GM12892 (cell line): ENCODE data around the gene ATP1A1.
A peak's percentile ranks its signal among the peaks of the same experiment; 100 is the strongest.

Source experiments
- POLR2A ChIP-seq: IDR thresholded peaks from 2 replicates; pipeline ENCODE4 v1.6.1; 2011; ENCODE audit warnings: low read depth, low read length, control low read depth
- POLR2AphosphoS5 ChIP-seq: IDR thresholded peaks from 2 replicates; pipeline ENCODE4 v1.6.1; 2011; ENCODE audit warnings: low read depth, low read length, control low read depth

DNA sequence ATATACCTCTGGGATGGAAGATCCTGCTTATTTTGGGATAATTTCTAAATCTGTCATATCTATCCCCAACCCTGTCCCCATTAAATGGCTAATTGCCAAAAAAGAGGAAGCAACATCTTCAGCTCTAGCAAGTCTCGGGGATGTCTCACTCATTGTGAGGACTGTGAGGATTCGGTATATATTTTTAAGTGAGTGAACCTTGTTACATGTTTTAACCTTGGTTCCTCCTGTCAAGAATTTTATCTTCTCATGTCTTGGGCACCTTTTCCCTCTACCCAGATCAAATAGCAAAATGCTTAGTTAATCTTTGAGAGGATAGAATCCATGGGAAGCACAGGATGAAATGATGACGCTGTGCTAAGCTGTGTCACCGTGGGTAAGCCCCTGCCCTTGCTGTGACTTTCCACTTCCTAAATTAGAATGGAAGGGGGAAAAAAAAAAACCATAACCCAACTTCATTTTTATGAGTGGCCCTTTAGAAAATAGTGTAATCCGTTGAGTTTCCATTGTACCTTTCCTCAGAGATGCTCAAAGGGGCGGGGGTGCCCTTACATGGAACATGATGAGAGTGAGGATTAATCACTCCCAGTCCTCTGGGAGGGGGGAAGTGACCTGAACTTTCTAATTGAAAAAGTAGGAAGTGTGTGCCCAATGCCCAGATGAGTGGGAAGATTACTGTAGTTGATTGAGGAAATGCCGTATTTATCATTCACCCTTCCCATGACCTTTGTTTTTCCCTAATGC lies 7.6 kb downstream of the ATP1A1 start:
- TF ChIP-seq POLR2AphosphoS5 (peak; percentile 41; the same call in 1 of the 2 replicates), POLR2A (no peak)
